GM12878 (cell line): Measurements from ENCODE around the gene PASK. TPM values are rescaled to one million over a fixed set of nuclear protein-coding genes. Genes with fewer than 3 reads are reported as not detected.

Experiments used
- ATAC-seq: fragments of 200-7000 bp; cut with Tn5 transposase; 3 replicates; pipeline ENCODE4 v1.9.1; 2020; ENCODE audit warnings: mild to moderate bottlenecking, moderate library complexity
- BruUV-seq: library from RNA; stranded (reverse); fragments of 400-500 nt; replicated peaks from 2 replicates; lab custom pipeline; 2021; lab: Mats Ljungman, UMichigan
- CTCF ChIA-PET: fragments of 300-600 bp; sonication (Branson Sonifier 250); formaldehyde crosslinking; extraction: SDS; loops from one replicate; lab custom pipeline; 2021; ENCODE audit warnings: inconsistent platforms; lab: Yijun Ruan, JAX
- POLR2A ChIA-PET: fragments of 350-600 bp; formaldehyde crosslinking; extraction: SDS; loops from one replicate; lab custom pipeline; 2021; ENCODE audit warnings: inconsistent platforms; lab: Charles Lee
- RAD21 ChIA-PET: fragments of 300-600 bp; sonication (Branson Sonifier 250); formaldehyde crosslinking; loops from one replicate; lab custom pipeline; 2023; ENCODE audit warnings: antibody characterized with exemption; ENCODE audit not compliant: unreplicated experiment; lab: Charles Lee
- SMC1A ChIA-PET: fragments of 300-600 bp; sonication (Branson Sonifier 250); formaldehyde crosslinking; loops from one replicate; lab custom pipeline; 2023; ENCODE audit not compliant: unreplicated experiment, uncharacterized antibody; lab: Charles Lee
- DNase-seq: peaks from one replicate; pipeline ENCODE4 v3.0.0-alpha.2; 2011; ENCODE audit warnings: low read depth, low spot score
- FAIRE-seq: peaks from 3 replicates; lab custom pipeline; 2011; peaks lifted over from hg19 to GRCh38; lab: Jason Lieb, UNC
- H2AFZ ChIP-seq: 2 replicates; pipeline ENCODE4 v1.6.0; 2011; ENCODE audit warnings: low read depth, low read length, control low read depth; ENCODE audit not compliant: control insufficient read depth
- H3K27ac ChIP-seq: 2 replicates; pipeline ENCODE4 v1.5.1; 2011; ENCODE audit warnings: control low read depth; ENCODE audit not compliant: control insufficient read depth, insufficient read depth
- H3K27me3 ChIP-seq, 2 experiments: replicated peaks in 1 of 2; 2 replicates each; pipeline versions ENCODE4 v1.6.0 to v1.6.1; 2011; ENCODE audit warnings: low read length in 1 of 2; ENCODE audit not compliant: control insufficient read depth in 2 of 2, insufficient read depth in 2 of 2
- H3K36me3 ChIP-seq, 2 experiments: 2 replicates each; pipeline ENCODE4 v1.5.1; 2011; ENCODE audit warnings: low read length in 1 of 2; ENCODE audit not compliant: control insufficient read depth in 2 of 2, insufficient read depth in 2 of 2
- H3K4me1 ChIP-seq: 2 replicates; pipeline ENCODE4 v1.6.1; 2011; ENCODE audit warnings: mild to moderate bottlenecking, low read length, moderate library complexity, mixed read lengths; ENCODE audit not compliant: control insufficient read depth, insufficient read depth
- H3K4me2 ChIP-seq: 2 replicates; pipeline ENCODE4 v1.6.0; 2011; ENCODE audit warnings: control low read depth; ENCODE audit not compliant: control insufficient read depth, insufficient read depth
- H3K4me3 ChIP-seq: fragments of 200-600 bp; sonication (generic); 2 replicates; pipeline ENCODE4 v1.5.1; 2016
- H3K79me2 ChIP-seq: 2 replicates; pipeline ENCODE4 v1.6.0; 2011; ENCODE audit warnings: low read length; ENCODE audit not compliant: control insufficient read depth, insufficient read depth
- H3K9ac ChIP-seq: 2 replicates; pipeline ENCODE4 v1.8.0; 2011; ENCODE audit warnings: low read length, control low read depth, mixed read lengths; ENCODE audit not compliant: control insufficient read depth, insufficient read depth
- H3K9me3 ChIP-seq: replicated peaks from 3 replicates; pipeline ENCODE4 v1.5.1; 2011; ENCODE audit warnings: mild to moderate bottlenecking, low read length; ENCODE audit not compliant: control insufficient read depth, insufficient read depth
- H4K20me1 ChIP-seq: 2 replicates; pipeline ENCODE4 v1.6.0; 2011; ENCODE audit not compliant: control insufficient read depth, insufficient read depth
- BCL11A ChIP-seq: IDR thresholded peaks from 2 replicates; pipeline ENCODE4 v1.6.1; 2011; ENCODE audit warnings: low read depth, low read length
- BCLAF1 ChIP-seq: fragments of 450-650 bp; IDR thresholded peaks from 2 replicates; pipeline ENCODE4 v1.6.1; 2017; ENCODE audit warnings: antibody characterized with exemption, mild to moderate bottlenecking, moderate library complexity
- CHD2 ChIP-seq: IDR thresholded peaks from 2 replicates; pipeline ENCODE4 v1.6.1; 2011; ENCODE audit warnings: low read depth, low read length, improper control_type of control experiment, borderline replicate concordance
- E2F8 ChIP-seq: fragments of 450-650 bp; IDR thresholded peaks from 2 replicates; pipeline ENCODE4 v1.6.1; 2018; ENCODE audit warnings: mild to moderate bottlenecking, low read depth, moderate library complexity; ENCODE audit not compliant: partially characterized antibody
- GATAD2B ChIP-seq: fragments of 450-650 bp; conservative IDR thresholded peaks from 2 replicates; pipeline ENCODE4 v1.6.1; 2017; ENCODE audit warnings: low read depth, mild to moderate bottlenecking, moderate library complexity
- NR2C1 ChIP-seq: fragments of 450-650 bp; IDR thresholded peaks from 2 replicates; pipeline ENCODE4 v1.6.1; 2017; ENCODE audit warnings: antibody characterized with exemption, mild to moderate bottlenecking, moderate library complexity
- PML ChIP-seq: IDR thresholded peaks from 2 replicates; pipeline ENCODE4 v1.6.1; 2012; ENCODE audit warnings: low read length, inconsistent platforms
- RAD21 ChIP-seq: IDR thresholded peaks from 2 replicates; pipeline ENCODE4 v1.6.1; 2011; ENCODE audit warnings: mild to moderate bottlenecking, low read depth, low read length, moderate library complexity; ENCODE audit not compliant: insufficient read depth
- SMAD5 ChIP-seq: IDR thresholded peaks from 2 replicates; pipeline ENCODE4 v1.6.1; 2016; ENCODE audit warnings: antibody characterized with exemption, low read depth
- SRF ChIP-seq, 2 experiments: IDR thresholded peaks; 2 replicates each; pipeline ENCODE4 v1.6.1; 2011; ENCODE audit warnings: low read depth in 2 of 2, low read length in 2 of 2, mild to moderate bottlenecking in 1 of 2, moderate library complexity in 1 of 2
- SUPT20H ChIP-seq: IDR thresholded peaks from 2 replicates; pipeline ENCODE4 v1.6.1; 2011; ENCODE audit warnings: low read depth, mild to moderate bottlenecking, low read length, moderate library complexity, borderline replicate concordance; ENCODE audit not compliant: control insufficient read depth
- ZBED1 ChIP-seq: IDR thresholded peaks from 2 replicates; pipeline ENCODE4 v1.6.1; 2016; ENCODE audit warnings: borderline replicate concordance
- WGBS: methylation state at CpG from one replicate; pipeline ENCODE4 v1.1.6; 2016; ENCODE audit warnings: low lambda C conversion rate; ENCODE audit not compliant: insufficient replicate concordance, insufficient coverage; ENCODE audit errors: missing lambda C conversion rate; 5-methylcytosine and 5-hydroxymethylcytosine counted together
- in situ Hi-C: fragments of 300-500 bp; cut with MboI; formaldehyde crosslinking; loops from 9 replicates; pipeline ENCODE4 v1.14.3; 2018; ENCODE audit warnings: mixed read lengths
- intact Hi-C: fragments of 100-400 bp; cut with micrococcal nuclease; formaldehyde crosslinking; loops from one replicate; pipeline ENCODE4 v1.14.2; 2022; ENCODE audit not compliant: unreplicated experiment
- polyA plus RNA-seq, 11 experiments: library from polyadenylated mRNA; depleted of rRNA in 4 of 11; unstranded in 6 of 11; stranded (reverse) in 5 of 11; fragments of >200 nt; fragmentation: Nextera tagmentation in 4 of 11; fragmentation: Illumina TruSeq in 1 of 11; extraction: Ambion mirVana in 4 of 11; extraction: Trizol in 1 of 11; gene quantifications; 1 replicate in 1 of 11; 2 replicates in 10 of 11; pipeline versions ENCODE4 v1.2.1 to v1.2.3, GENCODE V29; 2011 to 2016; ENCODE audit warnings: inconsistent platforms in 2 of 11, missing spikeins in 2 of 11, low read depth in 1 of 11
- total RNA-seq, 4 experiments: library from RNA; depleted of rRNA in 3 of 4; stranded (reverse); fragments of >200 nt in 3 of 4; fragmentation: Illumina TruSeq in 1 of 4; extraction: Trizol in 1 of 4; gene quantifications; 2 replicates each; pipeline versions ENCODE4 v1.2.1 to v1.2.3, GENCODE V29; 2013 to 2021
- TF ChIP-seq, protein P1 (sequence below): fragments of 150-350 bp; IDR thresholded peaks from 2 replicates; pipeline ENCODE4 v1.6.1; 2014; ENCODE audit warnings: mild to moderate bottlenecking, low read depth, low read length

Gene PASK
- total and polyA plus RNA-seq, 10 of the 15 experiments (the other 5 are each of a cell fraction or from before 2014, with no cell fraction given): 9.6 to 62.2 (median 28.5) TPM

DNA sequence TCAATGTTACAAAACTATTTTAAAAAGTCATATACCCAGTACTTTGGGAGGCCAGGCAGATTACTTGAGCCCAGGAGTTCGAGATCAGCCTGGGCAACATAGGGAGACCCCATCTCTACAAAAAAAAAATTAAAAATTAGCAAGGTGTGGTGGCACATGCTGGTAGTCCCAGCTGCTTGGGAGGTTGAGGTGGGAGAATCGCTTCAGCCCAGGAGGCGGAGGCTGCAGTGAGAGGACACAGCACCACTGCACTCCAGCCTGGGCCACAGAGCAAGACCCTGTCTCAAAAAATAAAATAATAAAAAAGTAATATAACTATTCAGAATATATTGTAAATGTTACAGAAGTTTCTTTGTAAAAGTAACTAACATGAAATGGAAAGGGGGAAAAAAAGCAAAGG, 1.9 kb downstream of the PASK start:
- Histone ChIP-seq H3K27ac (no peak overlapping the region), H2AFZ (no peak overlapping the region), H3K36me3 (no peaks in the 10 kb centered on the region; a peak in 1 of 4 replicates), H3K79me2 (peaks cover 43% of the 10 kb centered on the region), H4K20me1 (no peaks in the 10 kb centered on the region), H3K9ac (no peak overlapping the region), H3K4me3 (no peak overlapping the region), H3K9me3 (no peaks in the 10 kb centered on the region), H3K4me2 (peak overlapping the region; percentile 90), H3K4me1 (peaks cover 23% of the 10 kb centered on the region), H3K27me3 (no peaks in the 10 kb centered on the region)
- WGBS: 98% methylated on average over 3 of the region's 3 CpGs
- FAIRE-seq (no peak), ATAC-seq (no peak), DNase-seq (no peak)
- POLR2A ChIA-PET: interaction anchor here (1.0 to 1.2 kb wide), 2 partner anchors 14 to 34 kb away, joined by 3 read pairs; no protein-coding TSS in a partner anchor
- RAD21 ChIA-PET: interaction anchor here (0.7 to 1.2 kb wide), 4 partner anchors 18 to 70 kb away, joined by 3 to 4 read pairs (median 4); no protein-coding TSS in a partner anchor
- in situ Hi-C loops: no loop called here
- CTCF ChIA-PET: interaction anchor here (0.9 to 1.2 kb wide), 2 partner anchors 51 to 69 kb away, joined by 3 to 4 read pairs; no protein-coding TSS in a partner anchor
- TF ChIP-seq SUPT20H (no peak), SRF (IDR thresholded peaks at IDR 0.05; ENCODE audit: low read depth in 2 of 2, low read length in 2 of 2) (no peak), SMAD5 (no peak), E2F8 (no peak), RAD21 (no peak), NR2C1 (no peak), BCLAF1 (no peak), GATAD2B (no peak), PML (no peak), BCL11A (no peak), ZBED1 (no peak), CHD2 (no peak)
- TF ChIP-seq, protein P1, sequence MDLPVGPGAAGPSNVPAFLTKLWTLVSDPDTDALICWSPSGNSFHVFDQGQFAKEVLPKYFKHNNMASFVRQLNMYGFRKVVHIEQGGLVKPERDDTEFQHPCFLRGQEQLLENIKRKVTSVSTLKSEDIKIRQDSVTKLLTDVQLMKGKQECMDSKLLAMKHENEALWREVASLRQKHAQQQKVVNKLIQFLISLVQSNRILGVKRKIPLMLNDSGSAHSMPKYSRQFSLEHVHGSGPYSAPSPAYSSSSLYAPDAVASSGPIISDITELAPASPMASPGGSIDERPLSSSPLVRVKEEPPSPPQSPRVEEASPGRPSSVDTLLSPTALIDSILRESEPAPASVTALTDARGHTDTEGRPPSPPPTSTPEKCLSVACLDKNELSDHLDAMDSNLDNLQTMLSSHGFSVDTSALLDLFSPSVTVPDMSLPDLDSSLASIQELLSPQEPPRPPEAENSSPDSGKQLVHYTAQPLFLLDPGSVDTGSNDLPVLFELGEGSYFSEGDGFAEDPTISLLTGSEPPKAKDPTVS: no peak
- BruUV-seq: no TSS peak
- intact Hi-C loops: loop anchor here (5.0 to 10.0 kb wide), 2 partner anchors 45 to 63 kb away; partner anchors contain the start of gene MTERF4
- SMC1A ChIA-PET: interaction anchor here (0.9 to 6.2 kb wide), 7 partner anchors 18 to 163 kb away, joined by 3 to 45 read pairs (median 5); partner anchors contain the start of gene MTERF4
